Stimulated activated CD4-positive, alpha-beta T cell treated with anti-CD3 and anti-CD28 coated beads, Interleukin-15, amount 100 ng/mL, for 1 hour (primary cell): ENCODE measurements around the gene P2RX2.

Experiments
- DNase-seq, 2 donors: peaks; one replicate each; pipeline ENCODE4 v3.0.0-alpha.2; 2020; ENCODE audit warnings: low read depth in 1 of 2, low spot score in 1 of 2

Gene P2RX2

DNA sequence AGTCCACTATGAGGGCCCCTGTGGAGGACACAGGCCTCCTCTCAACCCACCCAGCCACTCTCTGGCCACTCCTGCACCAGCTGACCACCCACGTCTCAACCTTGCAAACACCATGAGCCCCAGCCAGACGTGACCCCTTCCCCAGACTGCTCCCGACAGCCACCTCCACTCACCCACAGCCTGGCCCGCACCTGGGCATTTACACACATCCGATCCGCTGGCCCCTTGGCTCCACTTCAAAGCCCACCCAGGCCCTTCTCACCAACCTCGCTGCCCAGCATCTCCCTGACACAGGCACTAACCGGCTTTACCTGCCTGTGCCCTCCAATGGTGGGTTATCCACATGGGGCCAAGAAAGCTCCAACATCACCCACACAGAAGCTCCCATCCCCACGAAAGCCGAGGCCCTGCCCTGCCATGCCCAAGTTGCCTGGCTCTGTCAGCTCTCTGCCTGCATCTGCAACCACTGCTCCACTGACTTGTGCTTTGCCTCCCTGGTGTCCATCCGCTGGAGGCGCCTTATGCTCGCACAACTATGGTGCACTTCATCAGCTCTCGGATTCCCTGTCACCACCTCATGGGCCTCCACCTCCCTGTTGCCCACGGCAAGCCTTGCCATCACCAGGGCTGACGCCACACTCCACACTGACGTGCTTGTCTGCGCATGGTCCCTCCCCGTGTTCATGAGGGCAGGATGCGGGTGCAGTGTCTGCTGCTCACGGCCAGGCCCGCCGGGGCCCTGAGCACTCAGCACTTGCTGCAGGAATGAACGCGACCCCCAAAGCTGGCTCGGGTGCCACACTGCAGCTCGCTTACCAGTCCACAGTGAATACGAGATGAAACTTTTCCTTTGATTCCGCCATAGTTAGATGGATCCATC, 16.7 kb downstream of the P2RX2 start:
- no peak for DNase-seq

DNA sequence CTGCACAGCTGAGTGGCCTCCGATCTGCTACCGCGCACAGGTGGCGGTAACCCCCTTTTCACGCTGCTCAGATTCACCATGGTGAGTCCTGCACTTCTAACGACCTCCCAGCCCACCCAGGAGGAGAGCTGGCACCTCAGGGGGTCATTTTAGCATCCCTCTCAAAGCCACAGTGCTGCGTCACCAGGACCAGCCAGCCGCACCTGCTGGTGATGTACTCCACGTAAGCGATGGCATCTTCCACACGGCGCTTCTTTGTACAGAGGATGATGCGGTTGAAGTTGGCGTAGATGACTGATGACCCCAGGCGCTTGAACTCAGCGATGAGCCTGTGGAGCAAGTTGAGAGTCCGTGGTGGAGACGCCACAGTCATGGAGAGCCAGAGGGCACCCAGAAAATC, 19.2 kb downstream of the P2RX2 start:
- no peak for DNase-seq

DNA sequence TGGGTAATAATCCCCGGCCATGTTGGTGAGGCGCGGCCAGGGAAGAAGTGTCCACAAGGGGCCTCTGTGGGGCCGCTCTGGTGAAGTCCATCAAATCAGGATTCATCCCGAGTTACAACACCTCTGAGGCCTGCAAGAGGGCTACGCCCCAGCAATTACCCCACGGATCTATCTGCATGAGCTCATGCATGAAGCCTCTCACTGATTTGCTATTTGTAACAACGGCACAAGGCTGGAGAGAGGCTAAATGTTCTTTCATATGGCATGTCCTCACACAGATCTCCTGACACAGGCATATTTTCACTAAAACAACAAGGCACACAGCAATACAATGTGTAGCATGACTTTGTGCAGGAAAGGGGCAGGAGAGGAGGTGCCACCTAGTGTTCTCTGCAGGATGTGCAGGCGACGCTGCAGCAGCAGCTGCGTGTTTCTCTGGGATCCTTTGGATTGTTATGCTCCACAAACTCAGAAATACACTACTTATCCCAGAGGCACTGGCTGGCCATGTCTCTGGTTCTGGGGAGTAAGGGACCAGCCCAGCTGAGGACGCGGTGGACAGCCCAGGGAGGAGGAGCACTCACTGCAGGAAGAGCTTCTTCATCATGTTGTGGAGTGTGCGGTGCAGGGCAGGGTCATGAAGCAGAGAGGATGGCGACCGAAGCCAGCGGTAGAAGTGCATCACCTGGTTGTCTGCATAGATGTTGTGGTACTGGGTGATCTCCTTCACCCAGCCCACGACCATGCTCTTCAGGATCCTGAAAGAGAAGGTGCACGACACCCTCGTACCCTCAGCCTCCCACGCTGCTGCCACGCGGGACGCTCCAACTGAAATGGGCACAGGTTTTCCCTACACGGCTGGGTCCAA, 20.2 kb downstream of the P2RX2 start:
- no peak for DNase-seq

DNA sequence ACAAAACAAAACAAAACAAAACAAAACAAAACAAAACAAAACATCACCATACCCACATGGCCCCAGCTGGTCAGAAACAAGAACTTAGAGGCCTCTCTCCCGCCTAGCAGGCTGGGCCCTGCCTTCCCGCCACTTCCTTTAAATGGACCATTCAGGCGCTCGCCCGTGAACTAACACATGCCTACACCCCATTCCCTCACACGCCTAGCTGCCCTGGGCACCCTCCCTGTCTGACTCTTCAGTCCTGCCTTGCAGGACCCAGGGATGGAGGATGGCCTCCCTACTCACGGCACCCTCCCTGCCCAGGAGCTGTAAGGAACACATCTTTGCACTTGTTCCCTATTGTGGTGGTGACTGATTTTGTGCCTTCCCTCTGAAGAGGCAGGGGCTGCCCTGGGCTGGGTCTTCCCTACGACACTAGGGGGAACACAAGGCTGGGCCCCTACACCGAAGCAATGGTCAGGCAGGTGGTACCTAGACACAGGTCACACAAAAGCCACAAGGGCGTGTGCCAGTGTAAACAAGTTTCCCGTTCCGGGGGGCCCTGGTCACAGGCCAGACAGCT, 21.5 kb downstream of the P2RX2 start:
- no peak for DNase-seq

DNA sequence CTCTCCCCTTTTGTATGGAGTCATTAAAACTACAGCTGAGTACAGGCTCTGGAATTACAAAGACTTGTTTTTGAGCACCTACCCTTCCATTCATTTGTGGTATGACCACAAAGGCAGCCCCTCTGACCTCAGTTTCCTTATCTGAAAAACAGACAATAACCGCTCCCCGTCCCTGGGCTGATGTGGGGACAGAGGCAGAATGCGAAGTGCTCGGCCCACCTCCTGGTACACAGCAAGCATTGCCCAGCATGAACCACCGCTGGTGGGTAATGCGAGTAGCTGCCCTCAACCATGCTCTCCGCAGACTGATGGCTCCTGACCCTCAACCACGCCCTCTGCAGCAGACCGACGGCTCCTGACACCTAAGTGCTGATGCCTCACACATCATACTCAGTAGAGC, 22.4 kb downstream of the P2RX2 start:
- no peak for DNase-seq

- no peak for DNase-seq
These were observed 23.5 kb downstream of the P2RX2 start for GRCh38 chr12:132641811-132642650.

- DNase-seq = no peak
These were observed 24.6 kb downstream of the P2RX2 start for GRCh38 chr12:132642846-132643835.

- DNase-seq = no peak
These were observed 28.3 kb downstream of the P2RX2 start for GRCh38 chr12:132646850-132647249.

- DNase-seq = no peak
These were observed 29.3 kb downstream of the P2RX2 start for GRCh38 chr12:132647858-132648257.

GRCh38 chr12:132648616-132649225, 30.1 kb downstream of the P2RX2 start:
- DNase-seq = no peak

GRCh38 chr12:132649226-132649945, 30.8 kb downstream of the P2RX2 start:
- DNase-seq = no peak

DNA sequence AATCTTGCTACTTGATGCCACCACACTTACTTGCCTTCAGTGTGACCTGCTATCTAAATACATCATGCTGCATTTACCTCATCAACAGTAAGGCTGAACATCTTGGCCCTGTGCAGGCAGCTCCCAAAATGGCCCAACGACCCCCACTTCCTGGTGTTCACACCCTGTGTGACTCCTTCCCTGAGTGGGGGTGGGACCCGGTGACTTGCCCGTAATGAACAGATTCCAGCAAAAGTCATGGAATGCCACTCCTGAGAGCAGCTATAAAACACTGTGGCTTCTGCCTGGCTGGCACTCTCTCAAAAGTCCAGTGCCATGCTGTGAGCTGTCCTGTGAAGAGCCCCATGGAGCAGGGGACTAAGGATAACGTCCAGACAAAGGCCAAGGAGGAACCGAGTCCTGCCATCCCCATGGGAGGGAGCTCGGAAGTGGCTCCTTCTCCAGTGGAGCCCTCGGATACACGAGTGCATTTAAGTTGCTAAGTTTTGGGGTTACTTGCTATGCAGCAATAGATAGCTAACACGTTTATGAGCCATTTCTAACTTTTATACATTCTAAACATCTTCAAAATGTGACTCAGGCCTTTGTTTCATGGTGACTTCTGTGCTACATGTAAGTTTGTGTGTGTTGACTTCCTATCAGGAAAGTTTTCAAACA, 33.0 kb downstream of the P2RX2 start:
- DNase-seq = no peak

GRCh38 chr12:132653567-132654290, 35.2 kb downstream of the P2RX2 start:
- no peak for DNase-seq

DNA sequence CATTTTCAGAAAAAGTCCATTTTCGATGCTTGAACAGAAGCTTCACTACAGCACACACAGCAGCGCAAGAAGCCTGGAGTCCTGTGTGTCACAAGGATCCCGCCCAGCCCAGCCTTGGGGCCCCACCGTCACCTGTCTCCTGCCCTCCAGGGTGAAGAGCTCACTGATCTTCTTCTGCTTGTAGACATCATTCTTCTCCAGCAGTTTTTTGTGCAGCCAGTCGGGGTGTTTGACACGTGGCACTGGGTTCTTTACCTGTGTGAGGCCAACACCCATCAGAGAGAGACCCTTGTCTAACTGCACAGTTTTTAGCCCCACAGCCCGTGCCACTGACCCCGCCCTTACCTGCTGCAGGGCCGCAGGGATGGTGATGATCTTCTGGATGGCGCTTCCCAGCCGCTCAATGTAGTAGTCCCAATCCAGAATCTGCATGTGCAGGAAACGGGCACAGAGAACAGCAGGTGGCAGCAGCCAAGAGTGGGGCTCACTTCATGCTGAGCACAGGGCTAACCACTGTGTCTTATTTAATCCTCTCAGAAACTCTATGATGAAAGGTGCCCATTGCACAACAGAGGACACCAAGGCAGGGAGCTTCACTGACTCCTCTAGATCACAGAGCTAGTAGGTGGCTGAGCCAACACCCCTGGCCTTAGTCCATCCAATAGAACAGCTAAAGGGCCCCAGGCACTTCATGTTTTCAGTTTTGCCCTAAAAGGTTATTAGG, 38.6 kb downstream of the P2RX2 start:
- DNase-seq = no peak

DNA sequence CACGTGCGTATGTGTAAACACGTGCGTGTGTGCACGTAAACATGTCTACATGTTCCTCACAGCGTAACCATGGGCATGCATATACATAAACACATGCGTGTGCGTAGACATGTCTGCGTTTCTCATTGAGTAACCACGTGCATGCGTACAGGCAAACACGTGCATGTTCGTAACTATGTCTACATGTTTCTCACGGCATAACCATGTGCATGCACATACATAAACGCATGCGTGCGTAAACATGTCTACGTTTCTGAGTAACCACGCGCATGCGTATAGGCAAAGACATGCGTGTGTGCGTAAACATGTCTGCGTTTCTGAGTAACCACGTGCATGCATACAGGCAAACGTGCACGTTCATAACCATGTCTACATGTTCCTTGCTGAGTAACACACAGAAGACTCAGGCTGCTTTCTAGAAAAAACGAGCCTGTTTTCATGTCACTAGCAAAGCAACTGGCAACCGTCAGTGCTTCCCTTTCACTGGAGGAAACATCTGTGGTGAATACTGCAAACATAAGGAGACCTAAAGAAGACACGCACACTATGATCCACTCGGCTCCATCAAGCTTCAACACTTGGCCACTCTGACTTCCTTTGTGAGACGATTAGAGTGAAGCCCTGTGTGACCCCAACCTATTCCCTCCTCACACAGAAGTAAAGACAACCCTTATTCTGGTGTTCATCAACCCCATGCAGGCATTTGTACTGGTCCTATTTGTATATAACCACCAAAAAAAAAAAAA, 39.7 kb downstream of the P2RX2 start:
- DNase-seq = no peak

DNA sequence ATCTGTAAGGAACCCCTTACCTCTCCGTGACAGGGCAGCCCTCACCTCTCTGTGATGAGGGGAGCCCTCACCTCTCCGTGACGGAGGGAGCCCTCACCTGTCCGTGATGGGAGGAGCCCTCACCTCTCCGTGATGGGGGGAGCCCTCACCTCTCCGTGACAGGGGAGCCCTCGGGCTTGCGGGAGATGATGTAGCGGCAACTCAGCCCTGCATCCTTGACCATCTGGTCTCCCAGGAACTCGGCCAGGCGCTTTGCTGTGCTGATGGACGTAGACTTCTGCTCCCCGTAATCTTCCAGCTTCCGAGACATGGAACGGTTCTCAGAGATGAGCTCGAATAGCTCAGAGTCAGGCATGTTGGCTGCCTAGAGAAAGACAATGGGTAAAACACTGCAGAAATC, 40.6 kb downstream of the P2RX2 start:
- DNase-seq = no peak
